ENCODE measurements around the gene CEP70. TPM values are rescaled to one million over a fixed set of nuclear protein-coding genes. Genes with fewer than 3 reads are reported as not detected.

The CEP70 gene
- total and polyA plus RNA-seq, 9 donors: 12.4 to 101 (median 64.3) TPM

DNA sequence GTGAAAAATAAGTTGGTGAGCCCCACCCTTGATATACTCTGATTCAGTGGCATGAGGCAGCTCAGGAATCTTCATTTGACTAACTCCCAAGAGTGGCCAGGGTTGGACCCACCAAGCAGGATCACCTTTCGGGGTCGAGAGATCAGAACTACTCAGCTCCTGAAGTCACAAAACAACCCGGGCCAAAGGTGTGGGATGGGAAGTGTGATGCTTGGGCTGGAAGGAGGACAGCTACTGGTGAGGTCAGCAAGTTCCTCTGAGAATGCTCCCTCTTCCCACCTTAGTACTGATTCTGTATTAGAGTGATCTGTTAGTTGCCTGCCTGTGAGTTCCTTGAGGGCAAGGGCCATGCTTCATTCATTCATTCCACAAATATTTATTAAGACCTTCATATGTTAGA is 144.6 kb downstream of the CEP70 start:
- peak in 1 of 5 donors; percentile 11 for DNase-seq
- H3K4me3 ChIP-seq: no peak overlapping the region
- TF ChIP-seq EP300 (IDR thresholded peaks at IDR 0.05) (no peak), POLR2A (IDR thresholded peaks at IDR 0.05) (no peak)
- TF ChIP-seq, protein P1, sequence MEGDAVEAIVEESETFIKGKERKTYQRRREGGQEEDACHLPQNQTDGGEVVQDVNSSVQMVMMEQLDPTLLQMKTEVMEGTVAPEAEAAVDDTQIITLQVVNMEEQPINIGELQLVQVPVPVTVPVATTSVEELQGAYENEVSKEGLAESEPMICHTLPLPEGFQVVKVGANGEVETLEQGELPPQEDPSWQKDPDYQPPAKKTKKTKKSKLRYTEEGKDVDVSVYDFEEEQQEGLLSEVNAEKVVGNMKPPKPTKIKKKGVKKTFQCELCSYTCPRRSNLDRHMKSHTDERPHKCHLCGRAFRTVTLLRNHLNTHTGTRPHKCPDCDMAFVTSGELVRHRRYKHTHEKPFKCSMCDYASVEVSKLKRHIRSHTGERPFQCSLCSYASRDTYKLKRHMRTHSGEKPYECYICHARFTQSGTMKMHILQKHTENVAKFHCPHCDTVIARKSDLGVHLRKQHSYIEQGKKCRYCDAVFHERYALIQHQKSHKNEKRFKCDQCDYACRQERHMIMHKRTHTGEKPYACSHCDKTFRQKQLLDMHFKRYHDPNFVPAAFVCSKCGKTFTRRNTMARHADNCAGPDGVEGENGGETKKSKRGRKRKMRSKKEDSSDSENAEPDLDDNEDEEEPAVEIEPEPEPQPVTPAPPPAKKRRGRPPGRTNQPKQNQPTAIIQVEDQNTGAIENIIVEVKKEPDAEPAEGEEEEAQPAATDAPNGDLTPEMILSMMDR (IDR thresholded peaks at IDR 0.05): no peak
- intact Hi-C loops (cut with DNase I): no loop called here
- no peaks in the 10 kb centered on the region for H3K36me3 ChIP-seq
- no peaks in the 10 kb centered on the region for H3K9me3 ChIP-seq
- H3K27me3 ChIP-seq: no peaks in the 10 kb centered on the region
- H3K27ac ChIP-seq: no peak overlapping the region
- 78 to 88% (median 84%) methylated on average over 3 of the region's 3 CpGs for WGBS, 3 donors
- no peaks in the 10 kb centered on the region for H3K4me1 ChIP-seq (ENCODE audit: insufficient read depth)

GRCh38 chr3:138448631-138449030 is 145.4 kb downstream of the CEP70 start:
- H3K9me3 ChIP-seq: no peaks in the 10 kb centered on the region
- H3K36me3 ChIP-seq: no peaks in the 10 kb centered on the region
- TF ChIP-seq EP300 (IDR thresholded peaks at IDR 0.05) (no peak), POLR2A (IDR thresholded peaks at IDR 0.05) (no peak)
- TF ChIP-seq, protein P1 (IDR thresholded peaks at IDR 0.05): no peak
- WGBS, 3 donors: 85 to 93% (median 90%) methylated on average over 3 of the region's 3 CpGs
- H3K4me3 ChIP-seq: no peak overlapping the region
- intact Hi-C loops (cut with DNase I): no loop called here
- no peaks in the 10 kb centered on the region for H3K27me3 ChIP-seq
- DNase-seq: no peak
- H3K4me1 ChIP-seq (ENCODE audit: insufficient read depth): no peaks in the 10 kb centered on the region
- no peak overlapping the region for H3K27ac ChIP-seq

GRCh38 chr3:138445654-138446053 is 148.4 kb downstream of the CEP70 start:
- DNase-seq: no peak

DNA sequence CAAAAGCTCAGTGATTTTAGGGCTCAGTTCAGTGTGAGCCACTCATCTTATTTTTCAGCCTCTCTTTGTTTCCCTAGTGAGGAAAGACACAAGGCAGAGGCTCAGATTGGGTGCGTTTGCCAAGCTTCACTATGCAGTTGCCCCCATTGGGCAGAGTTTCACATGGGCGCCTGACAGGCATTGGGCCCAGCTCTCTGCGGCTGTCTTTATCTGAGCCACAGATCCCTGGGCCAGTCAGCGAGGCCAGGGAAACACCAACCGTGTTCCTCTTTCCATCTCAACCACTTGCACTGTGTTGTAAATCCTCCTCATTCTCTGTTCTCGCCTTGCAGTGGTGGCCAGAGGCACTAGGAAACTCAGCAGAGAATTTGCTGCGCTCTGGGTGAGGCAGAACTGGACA is 148.8 kb downstream of the CEP70 start:
- H3K4me1 ChIP-seq (ENCODE audit: insufficient read depth): no peaks in the 10 kb centered on the region
- H3K36me3 ChIP-seq: no peaks in the 10 kb centered on the region
- no peak overlapping the region for H3K4me3 ChIP-seq
- no peak for TF ChIP-seq EP300 (IDR thresholded peaks at IDR 0.05)
- TF ChIP-seq, protein P1 (IDR thresholded peaks at IDR 0.05): no peak
- TF ChIP-seq POLR2A (IDR thresholded peaks at IDR 0.05): no peak
- H3K27ac ChIP-seq: no peak overlapping the region
- H3K9me3 ChIP-seq: no peaks in the 10 kb centered on the region
- WGBS, 3 donors: 84 to 91% (median 90%) methylated on average over 7 of the region's 7 CpGs
- no peak for DNase-seq
- no peaks in the 10 kb centered on the region for H3K27me3 ChIP-seq
- intact Hi-C loops (cut with DNase I): no loop called here

More at GRCh38 chr3:138445654-138446053, 148.4 kb downstream of the CEP70 start:
- Histone ChIP-seq H3K9me3 (no peaks in the 10 kb centered on the region), H3K4me1 (ENCODE audit: insufficient read depth) (no peaks in the 10 kb centered on the region), H3K4me3 (no peak overlapping the region), H3K36me3 (no peaks in the 10 kb centered on the region), H3K27ac (no peak overlapping the region), H3K27me3 (no peaks in the 10 kb centered on the region)
- TF ChIP-seq EP300 (IDR thresholded peaks at IDR 0.05): no peak
- TF ChIP-seq, protein P1 (IDR thresholded peaks at IDR 0.05): no peak
- no peak for TF ChIP-seq POLR2A (IDR thresholded peaks at IDR 0.05)
- WGBS, 3 donors: 84 to 93% (median 89%) methylated on average over 4 of the region's 4 CpGs
- intact Hi-C loops (cut with DNase I): no loop called here

Other genes with a start within 250 kb of the CEP70 start
- gene MRAS, start 245.7 kb downstream of the CEP70 start, total RNA-seq: 100 to 1,000 TPM in 2 of 7 donors, 10 to 100 TPM in 5; 35.9 to 148 (median 86.0) TPM
- 10 to 100 TPM; 46.4 to 76.2 TPM for gene MRAS, start 245.7 kb downstream of the CEP70 start, polyA plus RNA-seq
- gene ESYT3, start 159.6 kb downstream of the CEP70 start, total RNA-seq: 1 to 10 TPM in 3 of 7 donors, under 1 TPM in 4; 0.48 to 2.0 (median 0.83) TPM
- under 1 TPM; 0.53 to 0.70 TPM for gene ESYT3, start 159.6 kb downstream of the CEP70 start, polyA plus RNA-seq
- gene FAIM, start 14.5 kb upstream of the CEP70 start, total RNA-seq: 10 to 100 TPM in 2 of 7 donors, 1 to 10 TPM in 5; 7.2 to 27.5 (median 9.2) TPM
- 10 to 100 TPM; 12.4 to 26.8 TPM for gene FAIM, start 14.5 kb upstream of the CEP70 start, polyA plus RNA-seq
- 10 to 100 TPM; 14.4 to 27.1 (median 21.0) TPM for gene PIK3CB, start 240.7 kb upstream of the CEP70 start, total RNA-seq
- gene PIK3CB, start 240.7 kb upstream of the CEP70 start, polyA plus RNA-seq: 10 to 100 TPM; 10.6 to 15.6 TPM